Measurements from ENCODE around the gene NUDT2.

NUDT2 gene

DNA sequence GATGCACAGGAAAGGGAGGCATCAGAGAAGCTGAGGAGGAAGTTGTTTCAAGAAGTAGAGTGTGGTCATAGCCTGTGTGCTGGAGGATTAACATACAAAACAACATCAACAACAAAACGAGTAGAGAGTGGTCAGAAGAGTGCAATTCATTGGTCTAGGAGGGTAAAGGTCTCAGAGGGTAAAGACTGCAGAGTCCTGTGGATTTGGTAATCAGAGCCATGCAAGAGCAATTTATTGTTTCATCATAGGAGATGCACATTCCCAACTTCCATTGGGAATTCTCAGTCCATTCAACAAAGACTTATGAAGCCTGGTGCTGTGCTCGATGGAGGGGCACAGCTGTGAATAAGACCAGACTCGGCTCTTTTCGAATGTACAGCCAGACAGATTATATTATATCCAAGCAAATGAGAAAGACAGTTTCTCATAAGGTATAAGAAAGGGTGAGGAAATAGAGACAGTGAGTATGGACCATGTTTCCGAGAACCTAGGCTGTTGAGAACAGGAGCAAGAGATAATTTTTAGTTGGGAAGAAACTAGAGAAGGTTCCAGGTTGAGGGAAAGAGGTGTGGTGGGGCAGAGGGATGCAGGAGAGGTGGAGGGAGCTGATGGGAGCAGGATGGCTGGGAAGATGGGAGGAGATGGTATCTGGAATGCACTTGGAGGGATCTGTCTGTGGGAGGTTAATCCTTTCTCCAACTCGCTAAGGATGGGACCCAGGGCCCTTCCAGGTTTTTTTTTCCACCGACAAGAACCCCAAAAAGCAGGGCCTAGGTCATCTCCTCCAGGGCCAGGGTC, 55.2 kb downstream of the NUDT2 start:
- WGBS (ENCODE audit: insufficient coverage, insufficient read length) = no CpG with 5 or more reads among the region's 7 CpGs

DNA sequence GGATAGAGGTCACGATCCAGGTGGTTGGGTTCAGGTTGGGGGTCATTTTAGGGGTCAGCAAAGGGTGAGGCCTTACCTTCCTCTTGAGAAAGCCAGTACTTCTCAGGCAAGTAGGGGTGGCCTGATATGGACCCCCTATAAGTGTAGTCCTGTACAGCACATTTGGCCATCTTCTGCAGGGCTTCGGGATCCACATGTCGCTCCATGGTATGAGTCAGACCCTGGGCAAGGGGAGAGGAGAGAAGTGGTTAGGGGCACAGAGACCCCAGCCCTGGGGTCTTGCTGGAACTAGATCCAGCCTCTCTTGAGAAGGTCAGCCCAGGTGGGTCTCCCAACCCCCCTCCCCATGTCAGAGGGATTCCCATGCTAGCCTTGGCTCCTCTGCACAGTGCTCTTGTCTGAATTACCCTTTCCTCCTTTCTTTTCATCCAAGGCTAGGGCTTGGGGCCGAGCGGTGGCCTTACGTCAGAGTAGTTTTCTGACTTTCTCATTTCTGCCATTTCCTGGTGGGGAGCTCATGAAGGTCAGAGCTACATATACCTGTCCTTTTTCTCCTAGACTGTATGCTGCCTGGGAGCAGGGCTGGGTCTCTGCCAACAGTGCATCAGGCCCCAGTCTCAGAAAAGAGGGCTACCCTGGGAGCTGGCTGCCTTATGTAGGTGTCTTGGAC, 56.3 kb downstream of the NUDT2 start:
- WGBS (ENCODE audit: insufficient coverage, insufficient read length) = no CpG with 5 or more reads among the region's 6 CpGs
- Histone ChIP-seq H3K4me3 (ENCODE audit: low read length) (no peak overlapping the region), H3K36me3 (ENCODE audit: control insufficient read depth, insufficient read depth, low read length) (no peaks in the 10 kb centered on the region), H3K27me3 (ENCODE audit: control insufficient read depth, insufficient read depth, low read length) (no peaks in the 10 kb centered on the region; the same call in 1 of the 2 replicates), H3K9me3 (ENCODE audit: control insufficient read depth, insufficient read depth, low read length) (no peaks in the 10 kb centered on the region), H3K27ac (ENCODE audit: low read length) (no peak overlapping the region), H3K4me1 (ENCODE audit: control insufficient read depth, insufficient read depth, low read length) (no peaks in the 10 kb centered on the region)
- no peak for DNase-seq (ENCODE audit: low read depth, low spot score)

More for the DNA sequence above, 55.2 kb downstream of the NUDT2 start:
- DNase-seq (ENCODE audit: low read depth, low spot score) = no peak
- H3K36me3 ChIP-seq (ENCODE audit: control insufficient read depth, insufficient read depth, low read length) = no peaks in the 10 kb centered on the region
- no peaks in the 10 kb centered on the region for H3K9me3 ChIP-seq (ENCODE audit: control insufficient read depth, insufficient read depth, low read length)
- no peak overlapping the region for H3K27ac ChIP-seq (ENCODE audit: low read length)
- no peak overlapping the region for H3K4me3 ChIP-seq (ENCODE audit: low read length)
- H3K27me3 ChIP-seq (ENCODE audit: control insufficient read depth, insufficient read depth, low read length) = peaks cover 7% of the 10 kb centered on the region; the same call in 1 of the 2 replicates
- H3K4me1 ChIP-seq (ENCODE audit: control insufficient read depth, insufficient read depth, low read length) = peaks cover 5% of the 10 kb centered on the region; the same call in 1 of the 2 replicates

DNA sequence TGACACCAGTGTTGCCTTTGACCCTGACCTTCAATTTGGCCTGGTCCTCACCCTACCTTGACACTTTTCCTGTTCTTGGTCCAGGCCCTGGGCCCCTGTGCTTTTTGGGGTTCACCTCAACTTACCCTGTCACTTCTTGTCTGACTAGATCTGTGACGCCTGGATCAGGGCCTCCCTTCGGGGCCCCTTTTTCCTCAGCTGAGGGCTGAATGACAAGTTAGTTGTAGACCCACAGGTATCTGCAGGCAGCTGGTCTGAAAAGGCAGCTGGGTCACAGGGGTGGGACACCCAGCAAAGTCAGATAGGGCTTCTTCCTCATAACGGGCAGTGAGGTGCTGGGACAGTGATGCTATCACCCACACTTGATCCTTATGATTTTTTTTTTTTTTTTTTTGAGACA, 57.3 kb downstream of the NUDT2 start:
- Histone ChIP-seq H3K27ac (ENCODE audit: low read length) (no peak overlapping the region), H3K9me3 (ENCODE audit: control insufficient read depth, insufficient read depth, low read length) (no peaks in the 10 kb centered on the region), H3K27me3 (ENCODE audit: control insufficient read depth, insufficient read depth, low read length) (no peaks in the 10 kb centered on the region; the same call in 1 of the 2 replicates), H3K4me1 (ENCODE audit: control insufficient read depth, insufficient read depth, low read length) (no peaks in the 10 kb centered on the region), H3K4me3 (ENCODE audit: low read length) (no peak overlapping the region), H3K36me3 (ENCODE audit: control insufficient read depth, insufficient read depth, low read length) (no peaks in the 10 kb centered on the region)
- DNase-seq (ENCODE audit: low read depth, low spot score) = no peak
- WGBS (ENCODE audit: insufficient coverage, insufficient read length) = no CpG with 5 or more reads among the region's 3 CpGs

DNA sequence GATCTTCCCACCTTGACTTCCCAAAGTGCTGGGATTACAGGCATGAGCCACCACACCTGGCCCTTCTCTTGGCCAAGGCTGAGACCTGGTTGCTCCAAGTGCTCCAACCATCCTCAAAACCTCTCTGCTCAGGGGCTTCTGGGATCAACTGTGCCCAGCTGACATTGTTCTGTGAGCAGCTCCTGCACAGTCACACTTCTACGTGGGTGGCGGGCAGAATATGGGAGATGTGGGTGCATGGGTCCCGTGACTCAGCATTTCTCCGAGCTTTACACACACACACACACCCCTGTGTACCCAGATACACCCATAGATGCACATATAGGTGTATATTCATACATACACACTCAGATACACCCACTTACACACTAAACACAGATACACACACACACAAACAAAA, 57.9 kb downstream of the NUDT2 start:
- Histone ChIP-seq H3K27me3 (ENCODE audit: control insufficient read depth, insufficient read depth, low read length) (no peaks in the 10 kb centered on the region), H3K27ac (ENCODE audit: low read length) (no peak overlapping the region), H3K9me3 (ENCODE audit: control insufficient read depth, insufficient read depth, low read length) (no peaks in the 10 kb centered on the region), H3K4me3 (ENCODE audit: low read length) (no peak overlapping the region), H3K4me1 (ENCODE audit: control insufficient read depth, insufficient read depth, low read length) (no peaks in the 10 kb centered on the region), H3K36me3 (ENCODE audit: control insufficient read depth, insufficient read depth, low read length) (no peaks in the 10 kb centered on the region)
- WGBS (ENCODE audit: insufficient coverage, insufficient read length) = no CpG with 5 or more reads among the region's 4 CpGs
- DNase-seq (ENCODE audit: low read depth, low spot score) = no peak

DNA sequence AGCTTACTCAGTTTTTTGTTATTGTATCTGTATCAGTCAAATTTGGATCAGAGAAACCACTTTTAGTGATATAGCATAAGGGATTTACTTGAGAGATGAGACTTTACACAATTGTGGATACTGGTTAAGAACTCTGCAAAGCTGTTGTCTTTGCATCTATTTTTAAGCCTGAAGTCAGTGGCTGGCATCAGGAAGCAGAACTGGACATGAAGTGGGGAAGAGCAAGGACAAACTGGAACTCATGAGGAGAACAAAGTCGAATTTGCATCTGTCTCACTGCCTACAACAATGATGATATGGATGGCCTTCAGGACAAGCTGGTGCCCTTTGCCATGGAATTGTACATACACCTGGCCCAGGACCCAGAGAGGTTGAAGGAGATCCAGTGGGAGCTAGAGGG, 63.1 kb downstream of the NUDT2 start:
- no peaks in the 10 kb centered on the region for H3K27me3 ChIP-seq (ENCODE audit: control insufficient read depth, insufficient read depth, low read length)
- no peaks in the 10 kb centered on the region for H3K9me3 ChIP-seq (ENCODE audit: control insufficient read depth, insufficient read depth, low read length)
- no CpG with 5 or more reads among the region's 1 CpG for whole genome bisulfite sequencing (ENCODE audit: insufficient coverage, insufficient read length)
- no peaks in the 10 kb centered on the region for H3K4me1 ChIP-seq (ENCODE audit: control insufficient read depth, insufficient read depth, low read length)
- H3K27ac ChIP-seq (ENCODE audit: low read length) = no peak overlapping the region
- DNase-seq (ENCODE audit: low read depth, low spot score) = no peak
- H3K4me3 ChIP-seq (ENCODE audit: low read length) = no peak overlapping the region
- H3K36me3 ChIP-seq (ENCODE audit: control insufficient read depth, insufficient read depth, low read length) = no peaks in the 10 kb centered on the region
